ENCODE measurements around the gene GPC1.

Gene GPC1

DNA sequence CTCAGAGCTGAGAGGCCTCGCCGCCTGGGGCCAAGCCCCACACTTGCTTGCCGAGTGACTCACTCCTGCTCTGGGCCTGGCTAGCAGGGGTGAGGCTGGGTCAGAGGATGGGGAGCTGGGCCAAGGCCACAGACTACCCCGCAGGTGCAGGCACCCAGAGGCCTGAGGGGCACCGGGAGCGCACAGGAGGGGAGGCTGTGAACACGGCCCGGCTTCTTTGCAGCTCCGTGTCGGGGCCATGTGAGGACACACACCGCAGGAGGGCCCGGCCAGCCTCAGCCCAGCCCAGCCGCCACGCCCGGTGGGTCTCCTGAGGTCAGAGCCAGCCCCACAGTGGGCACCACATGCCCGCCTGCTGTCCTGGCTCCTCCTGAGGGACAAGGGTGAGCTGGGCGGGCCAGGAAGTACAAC is 8.4 kb downstream of the GPC1 start:
- no peak for DNase-seq

- no peak for DNase-seq
These were observed 9.0 kb downstream of the GPC1 start for GRCh38 chr2:240444464-240444863.

DNA sequence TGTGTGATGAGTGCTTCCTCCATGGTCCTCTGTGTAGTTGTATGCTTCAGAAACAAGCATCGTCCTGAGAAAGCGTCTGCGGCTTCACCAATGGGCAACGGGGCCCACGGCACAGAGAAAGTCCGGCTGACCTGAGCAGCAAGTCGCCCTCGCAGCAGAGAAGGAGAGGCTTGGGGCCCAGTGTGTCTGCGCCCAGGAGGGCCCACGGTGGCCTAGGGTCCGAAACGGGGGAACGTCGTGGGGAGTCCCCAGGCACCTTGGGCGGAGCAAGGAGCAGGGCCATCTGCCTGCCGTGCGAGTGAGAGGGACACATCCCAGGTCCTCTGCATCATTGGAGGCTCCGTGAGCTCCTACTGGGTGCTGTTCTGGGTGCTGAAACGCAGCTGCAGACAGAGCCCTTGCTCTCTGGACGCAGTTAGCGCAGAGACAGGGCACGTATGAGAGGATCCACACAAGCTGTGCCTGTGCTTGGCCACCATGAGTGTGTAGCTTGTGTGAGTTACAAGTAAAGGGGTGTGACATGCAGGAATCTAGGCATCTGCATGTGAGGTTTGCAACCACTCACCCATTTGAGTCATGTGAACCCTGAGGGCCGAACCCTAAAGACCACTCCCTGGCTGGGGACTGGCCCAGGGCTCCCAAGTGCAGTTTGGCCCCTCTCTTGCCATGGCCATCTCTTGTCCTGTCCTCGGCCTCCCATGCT is 10.6 kb downstream of the GPC1 start:
- no peak for DNase-seq

DNA sequence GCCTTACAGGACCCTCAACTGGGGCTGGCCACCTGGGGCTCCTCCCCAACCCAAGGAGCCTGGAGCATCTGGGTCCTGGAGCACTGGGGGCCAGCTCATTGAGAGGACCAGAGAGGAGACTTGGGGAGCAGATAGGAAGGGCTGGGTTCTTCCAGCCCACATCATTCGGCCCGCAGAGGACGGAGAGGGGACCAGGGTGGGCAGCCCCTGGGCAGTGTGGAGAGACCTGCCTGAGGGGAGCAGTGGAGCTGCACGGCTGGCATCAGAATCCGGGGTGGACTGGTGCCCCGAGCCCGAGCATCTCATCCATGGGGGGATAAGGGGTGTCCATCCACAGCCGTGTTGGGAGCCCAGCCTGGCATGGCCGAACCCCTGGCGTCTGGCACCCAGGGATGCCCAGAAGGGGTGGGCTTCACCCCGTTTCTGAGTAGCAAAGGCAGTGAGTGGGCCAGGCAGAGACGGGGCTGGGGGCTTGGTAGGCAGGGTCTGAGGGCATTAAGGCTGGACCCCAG is 11.3 kb downstream of the GPC1 start:
- DNase-seq: no peak

GRCh38 chr2:240447331-240447730 is 11.9 kb downstream of the GPC1 start:
- DNase-seq: no peak

- DNase-seq: no peak
These were observed 12.5 kb downstream of the GPC1 start for GRCh38 chr2:240447934-240448333.

- no peak for DNase-seq
These were observed 13.2 kb downstream of the GPC1 start for GRCh38 chr2:240448387-240449274.

DNA sequence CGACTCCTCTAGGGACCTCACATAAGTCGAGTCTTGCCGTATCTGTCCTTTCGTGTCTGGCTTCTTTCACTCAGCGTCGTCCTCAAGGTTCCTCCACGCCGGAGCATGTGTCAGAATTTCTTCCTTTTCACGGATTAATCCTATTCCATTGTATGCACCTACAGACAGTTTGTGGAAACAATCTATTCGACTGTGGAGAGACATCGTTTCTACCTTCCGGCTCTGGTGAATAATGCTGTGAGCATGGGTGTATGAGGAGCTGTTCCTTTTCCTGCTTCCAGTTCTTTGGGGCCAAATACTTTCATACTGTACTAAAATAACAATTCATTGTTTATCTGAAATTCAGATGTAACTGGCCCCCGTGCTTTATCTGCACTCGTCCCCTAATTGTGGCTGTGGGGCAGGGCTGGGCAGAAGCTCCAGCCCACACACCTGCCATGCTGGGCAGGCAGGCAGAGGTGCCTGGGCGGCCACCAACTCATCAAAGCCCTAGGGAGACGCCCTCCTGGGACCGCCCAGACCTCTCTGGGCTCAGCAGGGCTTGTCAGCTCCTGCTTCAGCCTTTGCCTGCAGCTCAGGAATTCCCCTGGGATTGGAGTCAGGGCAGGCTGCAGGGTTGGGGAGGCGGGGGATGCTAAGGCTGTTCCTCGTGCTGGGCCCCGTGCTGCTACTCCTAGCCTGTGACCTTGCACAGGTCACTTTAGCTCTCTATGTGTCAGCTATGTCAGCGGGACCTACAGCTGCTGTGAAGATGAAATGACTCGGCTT is 14.5 kb downstream of the GPC1 start:
- no peak for DNase-seq

DNA sequence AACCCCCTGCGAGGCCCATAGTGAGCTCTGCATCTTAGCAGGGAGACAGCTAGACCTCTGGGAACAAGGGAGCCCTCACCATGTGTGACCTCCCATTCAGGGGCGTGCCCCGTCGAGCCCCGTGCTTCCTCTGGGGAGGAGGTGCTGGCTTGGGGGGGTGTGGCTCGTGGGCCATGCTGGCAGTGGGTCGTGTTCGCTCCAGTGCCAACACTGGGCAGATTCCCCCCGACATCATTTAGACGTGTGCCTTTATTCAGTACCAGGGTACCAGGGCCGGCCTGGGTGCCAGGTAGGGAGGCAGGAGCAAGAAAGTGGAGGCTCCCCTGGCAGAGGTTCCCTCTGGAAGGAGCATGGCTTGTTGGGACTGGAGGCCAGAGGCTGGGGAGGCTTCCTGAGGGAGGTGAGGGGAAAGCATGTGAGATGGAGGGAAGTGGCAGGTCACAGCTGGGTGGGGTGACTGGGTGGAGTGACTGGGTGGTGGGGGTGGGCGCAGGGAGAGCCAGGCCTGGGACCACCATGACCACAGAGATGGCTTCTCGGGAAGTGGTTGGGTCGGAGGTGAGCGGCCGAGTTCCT is 15.2 kb downstream of the GPC1 start:
- DNase-seq: no peak

DNA sequence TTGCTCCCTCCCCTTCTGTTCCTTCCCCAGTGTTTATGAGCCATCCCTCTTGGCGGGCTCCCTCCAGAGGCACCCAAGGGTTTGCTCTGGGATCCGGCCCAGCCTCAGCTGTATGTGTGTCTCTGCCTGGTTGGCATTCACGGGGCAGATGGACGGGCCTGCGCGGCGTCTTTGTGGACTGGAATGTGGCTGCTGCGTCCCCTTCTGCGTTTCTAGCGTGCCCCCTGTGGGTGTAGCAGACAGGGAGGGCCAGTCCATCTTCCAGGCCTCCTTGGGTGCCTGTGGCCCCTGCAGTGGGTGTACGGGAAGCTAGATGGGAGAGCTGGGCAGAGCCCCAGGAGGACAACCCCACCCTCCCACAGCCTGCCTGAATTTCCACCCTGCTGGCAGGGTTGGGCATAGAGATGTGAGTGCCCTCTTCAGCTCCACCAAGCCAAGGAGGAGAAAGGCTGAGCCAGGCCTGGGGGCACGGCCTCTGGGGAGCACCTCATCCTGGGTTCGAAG is 15.7 kb downstream of the GPC1 start:
- no peak for DNase-seq

DNA sequence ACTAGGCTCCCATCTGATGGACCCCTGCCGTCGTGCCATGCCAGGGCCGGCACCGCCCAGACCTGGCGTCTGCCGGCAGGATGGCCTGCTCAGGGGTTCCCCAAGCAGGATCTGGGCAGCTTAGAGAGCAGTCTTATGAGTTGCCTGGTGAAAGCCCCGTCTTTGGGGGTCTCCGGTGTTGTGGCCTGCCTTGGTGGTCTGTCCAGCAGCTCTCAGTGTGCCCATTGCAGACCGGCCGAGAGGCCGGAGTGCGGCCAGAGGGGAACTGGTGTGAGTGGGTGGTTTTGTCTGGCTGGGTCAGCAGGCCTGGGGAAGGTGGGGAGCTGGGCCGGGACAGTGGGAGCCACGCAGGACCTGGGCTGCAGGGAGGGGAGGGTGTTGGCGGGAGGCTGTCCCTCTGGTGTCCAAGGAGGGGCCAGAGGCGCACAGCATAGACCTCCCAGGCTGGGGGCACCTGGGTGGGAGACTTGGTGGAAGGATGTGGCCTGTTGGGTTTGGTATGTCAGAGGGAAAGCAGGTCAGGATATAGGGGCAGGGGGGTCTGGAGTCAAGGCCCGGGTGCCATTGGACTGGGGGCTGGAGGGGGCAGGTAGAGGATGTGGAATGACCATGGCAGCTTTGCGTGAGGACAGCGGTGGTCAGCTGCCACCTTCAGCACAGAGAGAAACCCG is 16.5 kb downstream of the GPC1 start:
- no peak for DNase-seq

GRCh38 chr2:240452462-240453256 is 17.2 kb downstream of the GPC1 start:
- no peak for DNase-seq

- no peak for DNase-seq
These were observed 18.1 kb downstream of the GPC1 start for GRCh38 chr2:240453461-240454105.

- DNase-seq: no peak
These were observed 18.8 kb downstream of the GPC1 start for GRCh38 chr2:240454106-240454901.

GRCh38 chr2:240455272-240455646 is 19.8 kb downstream of the GPC1 start:
- DNase-seq: no peak

DNA sequence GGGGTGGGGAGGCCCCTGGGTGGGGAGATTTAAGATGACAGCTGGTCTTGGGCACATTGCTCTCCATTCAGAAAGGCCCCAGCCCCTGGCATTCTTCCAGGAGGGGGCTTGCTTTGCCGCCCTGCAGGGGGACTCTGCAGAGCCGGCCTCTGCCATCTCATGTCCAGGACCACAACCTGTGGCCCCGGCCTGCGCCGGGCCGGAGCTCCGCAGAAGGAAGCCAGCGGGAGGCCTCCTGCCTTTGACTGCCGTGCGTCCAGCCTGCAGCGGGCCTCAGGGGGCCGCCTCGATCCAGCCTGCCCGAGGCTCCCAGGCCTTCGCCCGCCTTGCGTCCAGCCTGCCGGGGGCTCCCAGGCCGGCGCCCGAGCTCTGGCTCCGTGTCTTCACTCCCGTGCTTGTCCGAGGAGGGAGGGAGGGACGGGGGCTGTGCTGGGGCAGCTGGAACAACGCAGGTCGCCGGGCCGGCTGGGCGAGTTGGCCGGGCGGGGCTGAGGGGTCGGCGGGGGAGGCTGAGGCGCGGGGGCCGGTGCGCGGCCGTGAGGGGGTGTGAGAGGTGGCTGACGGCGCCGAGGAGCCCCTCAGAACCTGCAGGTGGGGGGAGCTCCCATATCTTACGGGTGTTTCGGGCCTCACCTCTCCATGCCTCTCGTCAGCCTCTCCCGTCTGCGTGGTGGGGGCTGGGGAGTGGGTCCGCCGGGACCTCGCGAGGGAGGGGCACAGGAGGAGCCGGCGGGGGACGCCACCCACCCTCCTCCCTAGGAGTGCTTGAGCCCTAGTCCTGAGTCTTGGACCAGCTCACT is 20.4 kb downstream of the GPC1 start:
- no peak for DNase-seq

DNA sequence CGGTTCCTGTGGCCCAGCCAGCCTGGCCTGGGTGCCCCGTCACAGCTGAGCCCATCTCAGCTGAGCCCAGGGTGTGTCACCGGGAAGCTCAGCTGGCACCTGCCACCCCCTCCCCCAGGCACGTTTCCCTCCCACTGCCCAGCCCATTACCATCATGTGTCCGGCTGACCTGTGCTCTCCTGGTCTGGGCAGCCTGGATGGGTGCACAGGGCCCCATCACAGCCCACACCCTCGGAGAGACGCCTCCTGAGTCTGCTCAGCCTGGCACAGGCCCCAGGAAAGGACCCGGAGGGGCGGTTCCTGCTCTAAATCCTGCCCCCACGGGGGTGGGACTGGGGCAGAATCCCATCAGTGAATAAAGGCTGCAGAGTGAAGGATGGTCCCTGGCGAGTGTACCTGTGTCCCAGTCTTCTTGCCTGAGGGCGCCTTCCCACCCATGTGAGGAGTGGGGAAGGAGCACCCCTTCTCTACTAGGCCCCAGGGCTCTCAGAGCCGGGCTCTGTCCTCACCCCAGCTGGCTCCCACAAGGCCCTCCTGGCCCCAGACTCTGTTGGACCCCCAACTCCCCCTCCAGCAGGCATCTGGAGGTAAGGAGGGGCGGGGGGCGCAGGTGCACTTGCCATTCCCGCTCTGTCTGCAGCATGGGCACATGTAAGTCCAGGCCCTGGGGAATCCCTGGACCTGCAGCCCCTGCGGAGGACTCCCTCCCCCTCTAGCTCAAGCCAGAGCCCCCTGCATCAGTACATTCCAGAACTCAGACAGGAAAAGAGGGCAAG is 21.2 kb downstream of the GPC1 start:
- no peak for DNase-seq
